GM19372 (cell line): ENCODE measurements around the gene COL9A3.

Experiments
- ATAC-seq: cut with Tn5 transposase; IDR thresholded peaks from one replicate; pipeline ENCODE4 v1.9.1; 2021; ENCODE audit warnings: mild to moderate bottlenecking, low read depth, moderate library complexity; ENCODE audit not compliant: unreplicated experiment

The COL9A3 gene

GRCh38 chr20:62821726-62822210 lies 4.9 kb downstream of the COL9A3 start:
- ATAC-seq, result no peak

- no peak for ATAC-seq
Measured at GRCh38 chr20:62822239-62822787, 5.5 kb downstream of the COL9A3 start.

- ATAC-seq, result no peak
Measured at GRCh38 chr20:62822788-62823651, 6.2 kb downstream of the COL9A3 start.

GRCh38 chr20:62823688-62824475 lies 7.0 kb downstream of the COL9A3 start:
- no peak for ATAC-seq

GRCh38 chr20:62824476-62825332 lies 7.9 kb downstream of the COL9A3 start:
- no peak for ATAC-seq

GRCh38 chr20:62825333-62825985 lies 8.6 kb downstream of the COL9A3 start:
- ATAC-seq, result no peak

GRCh38 chr20:62825986-62826645 lies 9.3 kb downstream of the COL9A3 start:
- no peak for ATAC-seq

GRCh38 chr20:62826646-62827310 lies 9.9 kb downstream of the COL9A3 start:
- no peak for ATAC-seq

GRCh38 chr20:62827311-62828038 lies 10.6 kb downstream of the COL9A3 start:
- no peak for ATAC-seq

- no peak for ATAC-seq
Measured at GRCh38 chr20:62828051-62828450, 11.2 kb downstream of the COL9A3 start.

- no peak for ATAC-seq
Measured at GRCh38 chr20:62828511-62829230, 11.8 kb downstream of the COL9A3 start.

GRCh38 chr20:62829231-62830230 lies 12.7 kb downstream of the COL9A3 start:
- ATAC-seq, result no peak

- ATAC-seq, result no peak
Measured at GRCh38 chr20:62830251-62830650, 13.4 kb downstream of the COL9A3 start.

- ATAC-seq, result no peak
Measured at GRCh38 chr20:62830821-62831220, 14.0 kb downstream of the COL9A3 start.

GRCh38 chr20:62831361-62831788 lies 14.5 kb downstream of the COL9A3 start:
- no peak for ATAC-seq

- ATAC-seq, result no peak
Measured at GRCh38 chr20:62831854-62832211, 15.0 kb downstream of the COL9A3 start.
